HepG2 (cell line): ENCODE data around the gene GFER. TPM values are rescaled to one million over a fixed set of nuclear protein-coding genes. Genes with fewer than 3 reads are reported as not detected.

Experiments
- ATAC-seq: fragments of 200-7000 bp; cut with Tn5 transposase; 3 replicates; pipeline ENCODE4 v1.9.1; 2020; ENCODE audit warnings: mild to moderate bottlenecking, moderate library complexity
- BruUV-seq: library from RNA; stranded (reverse); fragments of 400-500 nt; replicated peaks from 2 replicates; lab custom pipeline; 2021; lab: Mats Ljungman, UMichigan
- CTCF ChIA-PET: fragments of 300-600 bp; formaldehyde crosslinking; extraction: SDS; loops from one replicate; lab custom pipeline; 2021; ENCODE audit warnings: low total read pairs, inconsistent platforms, low intra/inter-chr PET ratio; lab: Yijun Ruan, JAX
- POLR2A ChIA-PET: fragments of 350-600 bp; sonication (Branson Sonifier 250); formaldehyde crosslinking; loops from one replicate; lab custom pipeline; 2020; ENCODE audit warnings: antibody characterized with exemption, inconsistent platforms; lab: Yijun Ruan, JAX
- DNase-seq: peaks from one replicate; pipeline ENCODE4 v3.0.0-alpha.2; 2015; ENCODE audit warnings: low spot score
- FAIRE-seq: peaks from 3 replicates; lab custom pipeline; 2011; peaks lifted over from hg19 to GRCh38; lab: Jason Lieb, UNC
- H2AFZ ChIP-seq: one replicate; pipeline ENCODE4 v1.6.1; 2011; ENCODE audit warnings: low read length, inconsistent platforms
- H3K27ac ChIP-seq: fragments of 300-600 bp; 3 replicates; pipeline ENCODE4 v1.8.0; 2011; ENCODE audit warnings: mixed run types, mild to moderate bottlenecking, mixed read lengths, low read length, inconsistent platforms; ENCODE audit not compliant: insufficient read depth; ENCODE audit errors: extremely low read length
- H3K27me3 ChIP-seq, 2 experiments: fragments of 200-600 bp in 1 of 2; 2 replicates in 1 of 2; 3 replicates in 1 of 2; pipeline versions ENCODE4 v1.6.0 to v1.8.0; 2011; ENCODE audit warnings: low read length in 2 of 2, mild to moderate bottlenecking in 2 of 2, moderate library complexity in 2 of 2, inconsistent platforms in 1 of 2; ENCODE audit not compliant: insufficient read depth in 2 of 2, control insufficient read depth in 1 of 2
- H3K36me3 ChIP-seq, 2 experiments: fragments of 200-600 bp in 1 of 2; replicated peaks in 1 of 2; 2 replicates in 1 of 2; 3 replicates in 1 of 2; pipeline versions ENCODE4 v1.5.1 to v1.8.0; 2011; ENCODE audit warnings: low read length in 2 of 2, inconsistent platforms in 1 of 2; ENCODE audit not compliant: insufficient read depth in 2 of 2, control insufficient read depth in 1 of 2
- H3K4me1 ChIP-seq: 2 replicates; pipeline ENCODE4 v1.5.1; 2012; ENCODE audit warnings: low read length, inconsistent platforms; ENCODE audit not compliant: insufficient read depth
- H3K4me2 ChIP-seq: 2 replicates; pipeline ENCODE4 v1.6.0; 2011; ENCODE audit warnings: low read depth, low read length, inconsistent platforms
- H3K4me3 ChIP-seq, 3 experiments: fragments of 200-600 bp in 1 of 3; sonication (generic), shearing (Covaris generic) in 1 of 3; replicated peaks in 1 of 3; 2 replicates each; pipeline ENCODE4 v1.5.1; 2011 to 2016; ENCODE audit warnings: low read length in 3 of 3, inconsistent platforms in 2 of 3, low read depth in 2 of 3, mild to moderate bottlenecking in 2 of 3, control low read depth in 1 of 3, mixed read lengths in 1 of 3; ENCODE audit not compliant: insufficient read depth in 1 of 3
- H3K79me2 ChIP-seq: one replicate; pipeline ENCODE4 v1.6.1; 2011; ENCODE audit warnings: low read length, inconsistent platforms; ENCODE audit not compliant: insufficient read depth
- H3K9ac ChIP-seq: 2 replicates; pipeline ENCODE4 v1.6.0; 2011; ENCODE audit warnings: mild to moderate bottlenecking, low read depth, low read length, inconsistent platforms; ENCODE audit not compliant: insufficient read depth
- H3K9me3 ChIP-seq: 2 replicates; pipeline ENCODE4 v1.5.1; 2012; ENCODE audit warnings: mild to moderate bottlenecking, low read length
- H4K20me1 ChIP-seq: 2 replicates; pipeline ENCODE4 v1.6.0; 2011; ENCODE audit warnings: inconsistent platforms, mild to moderate bottlenecking, low read length, moderate library complexity; ENCODE audit not compliant: insufficient read depth
- AKAP8 ChIP-seq: sonication (generic); formaldehyde crosslinking; IDR thresholded peaks from 2 replicates; pipeline ENCODE4 v1.5.1; 2020; ENCODE audit warnings: mild to moderate bottlenecking, missing genetic modification reagents
- ISX ChIP-seq: sonication (generic); formaldehyde crosslinking; conservative IDR thresholded peaks from 2 replicates; pipeline ENCODE4 v1.5.0; 2020; ENCODE audit warnings: missing genetic modification reagents
- KDM2A ChIP-seq: sonication (generic); formaldehyde crosslinking; IDR thresholded peaks from 2 replicates; pipeline ENCODE4 v1.4.0; 2020; ENCODE audit warnings: low read depth, missing genetic modification reagents, borderline replicate concordance
- KDM5A ChIP-seq: fragments of 200-600 bp; sonication (generic); IDR thresholded peaks from 2 replicates; pipeline ENCODE4 v1.7.0; 2018; ENCODE audit warnings: antibody characterized with exemption, mild to moderate bottlenecking, low read length, borderline replicate concordance
- POLR2G ChIP-seq: fragments of 200-400 bp; formaldehyde crosslinking; IDR thresholded peaks from 2 replicates; pipeline ENCODE4 v1.6.1; 2018; ENCODE audit warnings: mild to moderate bottlenecking, low read depth, low read length, moderate library complexity
- TCF7L2 ChIP-seq: IDR thresholded peaks from 2 replicates; pipeline ENCODE4 v1.6.1; 2011; ENCODE audit warnings: mild to moderate bottlenecking, low read depth, low read length, moderate library complexity
- TFAP4 ChIP-seq: sonication (generic); IDR thresholded peaks from 2 replicates; pipeline ENCODE4 v1.6.1; 2016; ENCODE audit warnings: low read depth, borderline replicate concordance
- ZNF710 ChIP-seq: sonication (generic); formaldehyde crosslinking; IDR thresholded peaks from 2 replicates; pipeline ENCODE4 v1.5.0; 2020; ENCODE audit warnings: mild to moderate bottlenecking, missing genetic modification reagents, borderline replicate concordance
- ZNF720 ChIP-seq: sonication (generic); formaldehyde crosslinking; IDR thresholded peaks from 2 replicates; pipeline ENCODE4 v1.4.0; 2020; ENCODE audit warnings: missing genetic modification reagents
- ZNF746 ChIP-seq: sonication (generic); formaldehyde crosslinking; IDR thresholded peaks from 2 replicates; pipeline ENCODE4 v1.8.0; 2022; ENCODE audit warnings: mild to moderate bottlenecking, missing genetic modification reagents
- WGBS: methylation state at CpG from one replicate; pipeline ENCODE4 v1.1.6; 2017; ENCODE audit warnings: low lambda C conversion rate; 5-methylcytosine and 5-hydroxymethylcytosine counted together
- in situ Hi-C: cut with HindIII; loops from 2 replicates; pipeline ENCODE4 v1.10.0; 2017; ENCODE audit warnings: low pct_unique_long_range_greater_than_20kb; ENCODE audit not compliant: extremely low pct_ligation_motif_present
- intact Hi-C: fragments of 100-400 bp; cut with micrococcal nuclease; formaldehyde crosslinking; loops from one replicate; pipeline ENCODE4 v1.10.0; 2022; ENCODE audit not compliant: unreplicated experiment
- polyA plus RNA-seq, 8 experiments: library from polyadenylated mRNA; depleted of rRNA in 3 of 8; stranded (reverse) in 7 of 8; unstranded in 1 of 8; fragments of >200 nt; fragmentation: Illumina TruSeq in 4 of 8; extraction: Trizol in 4 of 8; gene quantifications; 2 replicates each; pipeline versions ENCODE4 v1.2.1 to v1.2.3, GENCODE V29; 2011 to 2016; ENCODE audit warnings: low read depth in 4 of 8, missing spikeins in 1 of 8, mixed read lengths in 1 of 8; ENCODE audit not compliant: insufficient read depth in 1 of 8
- total RNA-seq, 5 experiments: library from RNA; depleted of rRNA; stranded (reverse); fragments of >200 nt; fragmentation: Illumina TruSeq; extraction: Trizol; gene quantifications; 2 replicates each; pipeline ENCODE4 v1.2.3, GENCODE V29; 2016; ENCODE audit warnings: low read depth in 1 of 5
- TF ChIP-seq, protein P1 (sequence below): sonication (generic); formaldehyde crosslinking; IDR thresholded peaks from 2 replicates; pipeline ENCODE4 v1.5.0; 2020; ENCODE audit warnings: mild to moderate bottlenecking, missing genetic modification reagents
- TF ChIP-seq, protein P2 (sequence below): sonication (generic); formaldehyde crosslinking; IDR thresholded peaks from 2 replicates; pipeline ENCODE4 v1.4.0; 2020; ENCODE audit warnings: mild to moderate bottlenecking, missing genetic modification reagents, borderline replicate concordance
- TF ChIP-seq, protein P3 (sequence below): sonication (generic); formaldehyde crosslinking; IDR thresholded peaks from 2 replicates; pipeline ENCODE4 v1.4.0; 2020; ENCODE audit warnings: mild to moderate bottlenecking, low read depth, missing genetic modification reagents

Gene GFER
- total and polyA plus RNA-seq, 2 of the 13 experiments (the other 11 are each of a cell fraction or from before 2014, with no cell fraction given) = 28.6 to 71.7 TPM

DNA sequence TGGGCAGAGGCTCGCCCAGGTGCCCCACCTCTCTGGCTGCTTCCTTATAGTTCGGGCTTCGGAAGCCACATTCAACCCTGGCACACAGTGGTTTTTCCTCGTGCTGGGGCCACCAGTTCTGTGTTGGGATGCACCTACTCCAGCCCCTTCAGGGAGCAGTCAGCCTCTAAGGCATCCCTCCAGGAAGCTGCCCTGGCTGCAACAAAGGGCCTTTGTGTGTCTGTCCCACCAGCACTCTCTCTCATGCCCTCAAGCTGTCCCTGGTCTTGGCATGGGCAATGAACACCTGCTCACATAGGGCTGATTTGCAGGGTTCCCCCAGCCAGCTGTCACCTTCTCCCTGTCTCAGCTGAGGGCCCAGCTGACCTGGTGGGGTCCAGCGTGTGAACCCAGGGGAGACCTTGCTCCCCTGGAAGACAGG is 2.0 kb upstream of the GFER start:
- Histone ChIP-seq H3K79me2 (peaks cover 13% of the 10 kb centered on the region), H4K20me1 (no peaks in the 10 kb centered on the region), H3K9me3 (no peaks in the 10 kb centered on the region), H3K36me3 (peaks cover 15 to 22% of the 10 kb centered on the region in 2 experiments; a peak in 4 of 5 replicates), H3K4me1 (peaks cover 43% of the 10 kb centered on the region), H3K4me3 (no peak overlapping the region), H3K27me3 (no peaks in the 10 kb centered on the region), H3K9ac (0 out of 2 replicates have a peak overlapping the region, but pooled peaks have one; percentile 4), H2AFZ (no peak overlapping the region), H3K27ac (no peak overlapping the region), H3K4me2 (no peak overlapping the region)
- POLR2A ChIA-PET = interaction anchor here (1.0 to 6.8 kb wide), 4 partner anchors 12 to 42 kb away, joined by 3 to 62 read pairs (median 4); partner anchors contain the start of gene RPS2
- BruUV-seq = no TSS peak
- no CpG with 5 or more reads among the region's 5 CpGs for WGBS
- CTCF ChIA-PET = no interaction called here
- in situ Hi-C loops = no loop called here
- DNase-seq (peak; percentile 41), ATAC-seq (peak; percentile 3; the same call in 1 of the 3 replicates), FAIRE-seq (no peak)
- intact Hi-C loops = no loop called here
- TF ChIP-seq, protein P1, sequence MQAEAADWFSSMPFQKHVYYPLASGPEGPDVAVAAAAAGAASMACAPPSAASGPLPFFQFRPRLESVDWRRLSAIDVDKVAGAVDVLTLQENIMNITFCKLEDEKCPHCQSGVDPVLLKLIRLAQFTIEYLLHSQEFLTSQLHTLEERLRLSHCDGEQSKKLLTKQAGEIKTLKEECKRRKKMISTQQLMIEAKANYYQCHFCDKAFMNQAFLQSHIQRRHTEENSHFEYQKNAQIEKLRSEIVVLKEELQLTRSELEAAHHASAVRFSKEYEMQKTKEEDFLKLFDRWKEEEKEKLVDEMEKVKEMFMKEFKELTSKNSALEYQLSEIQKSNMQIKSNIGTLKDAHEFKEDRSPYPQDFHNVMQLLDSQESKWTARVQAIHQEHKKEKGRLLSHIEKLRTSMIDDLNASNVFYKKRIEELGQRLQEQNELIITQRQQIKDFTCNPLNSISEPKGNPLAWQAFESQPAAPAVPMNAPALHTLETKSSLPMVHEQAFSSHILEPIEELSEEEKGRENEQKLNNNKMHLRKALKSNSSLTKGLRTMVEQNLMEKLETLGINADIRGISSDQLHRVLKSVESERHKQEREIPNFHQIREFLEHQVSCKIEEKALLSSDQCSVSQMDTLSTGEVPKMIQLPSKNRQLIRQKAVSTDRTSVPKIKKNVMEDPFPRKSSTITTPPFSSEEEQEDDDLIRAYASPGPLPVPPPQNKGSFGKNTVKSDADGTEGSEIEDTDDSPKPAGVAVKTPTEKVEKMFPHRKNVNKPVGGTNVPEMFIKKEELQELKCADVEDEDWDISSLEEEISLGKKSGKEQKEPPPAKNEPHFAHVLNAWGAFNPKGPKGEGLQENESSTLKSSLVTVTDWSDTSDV (CRISPR knock-in tag) = 0 out of 2 replicates have a peak, but pooled peaks have one; percentile 42
- no peak for TF ChIP-seq ZNF710 (CRISPR knock-in tag)
- no peak for TF ChIP-seq ZNF720 (CRISPR knock-in tag)
- TF ChIP-seq, protein P2, sequence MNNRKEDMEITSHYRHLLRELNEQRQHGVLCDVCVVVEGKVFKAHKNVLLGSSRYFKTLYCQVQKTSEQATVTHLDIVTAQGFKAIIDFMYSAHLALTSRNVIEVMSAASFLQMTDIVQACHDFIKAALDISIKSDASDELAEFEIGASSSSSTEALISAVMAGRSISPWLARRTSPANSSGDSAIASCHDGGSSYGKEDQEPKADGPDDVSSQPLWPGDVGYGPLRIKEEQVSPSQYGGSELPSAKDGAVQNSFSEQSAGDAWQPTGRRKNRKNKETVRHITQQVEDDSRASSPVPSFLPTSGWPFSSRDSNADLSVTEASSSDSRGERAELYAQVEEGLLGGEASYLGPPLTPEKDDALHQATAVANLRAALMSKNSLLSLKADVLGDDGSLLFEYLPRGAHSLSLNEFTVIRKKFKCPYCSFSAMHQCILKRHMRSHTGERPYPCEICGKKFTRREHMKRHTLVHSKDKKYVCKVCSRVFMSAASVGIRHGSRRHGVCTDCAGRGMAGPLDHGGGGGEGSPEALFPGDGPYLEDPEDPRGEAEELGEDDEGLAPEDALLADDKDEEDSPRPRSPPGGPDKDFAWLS (CRISPR knock-in tag) = no peak
- TF ChIP-seq TFAP4 = peak; percentile 23; the same call in 1 of the 2 replicates
- no peak for TF ChIP-seq TCF7L2
- no peak for TF ChIP-seq ZNF746 (CRISPR knock-in tag)
- peak; percentile 21; the same call in 1 of the 2 replicates for TF ChIP-seq KDM2A (CRISPR knock-in tag)
- no peak for TF ChIP-seq ISX (CRISPR knock-in tag)
- peak; percentile 34; the same call in 1 of the 2 replicates for TF ChIP-seq AKAP8
- TF ChIP-seq POLR2G = peak; percentile 49; the same call in 1 of the 2 replicates
- TF ChIP-seq KDM5A = no peak
- TF ChIP-seq, protein P3, sequence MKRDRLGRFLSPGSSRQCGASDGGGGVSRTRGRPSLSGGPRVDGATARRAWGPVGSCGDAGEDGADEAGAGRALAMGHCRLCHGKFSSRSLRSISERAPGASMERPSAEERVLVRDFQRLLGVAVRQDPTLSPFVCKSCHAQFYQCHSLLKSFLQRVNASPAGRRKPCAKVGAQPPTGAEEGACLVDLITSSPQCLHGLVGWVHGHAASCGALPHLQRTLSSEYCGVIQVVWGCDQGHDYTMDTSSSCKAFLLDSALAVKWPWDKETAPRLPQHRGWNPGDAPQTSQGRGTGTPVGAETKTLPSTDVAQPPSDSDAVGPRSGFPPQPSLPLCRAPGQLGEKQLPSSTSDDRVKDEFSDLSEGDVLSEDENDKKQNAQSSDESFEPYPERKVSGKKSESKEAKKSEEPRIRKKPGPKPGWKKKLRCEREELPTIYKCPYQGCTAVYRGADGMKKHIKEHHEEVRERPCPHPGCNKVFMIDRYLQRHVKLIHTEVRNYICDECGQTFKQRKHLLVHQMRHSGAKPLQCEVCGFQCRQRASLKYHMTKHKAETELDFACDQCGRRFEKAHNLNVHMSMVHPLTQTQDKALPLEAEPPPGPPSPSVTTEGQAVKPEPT (CRISPR knock-in tag) = no peak
